ENCODE data around the gene OLFM2.
"Not testable (repeated sequence)": the region's sequence is repeated elsewhere in the genome, so short reads cannot be mapped to it uniquely, and the experiment has no call there.

Gene OLFM2

DNA sequence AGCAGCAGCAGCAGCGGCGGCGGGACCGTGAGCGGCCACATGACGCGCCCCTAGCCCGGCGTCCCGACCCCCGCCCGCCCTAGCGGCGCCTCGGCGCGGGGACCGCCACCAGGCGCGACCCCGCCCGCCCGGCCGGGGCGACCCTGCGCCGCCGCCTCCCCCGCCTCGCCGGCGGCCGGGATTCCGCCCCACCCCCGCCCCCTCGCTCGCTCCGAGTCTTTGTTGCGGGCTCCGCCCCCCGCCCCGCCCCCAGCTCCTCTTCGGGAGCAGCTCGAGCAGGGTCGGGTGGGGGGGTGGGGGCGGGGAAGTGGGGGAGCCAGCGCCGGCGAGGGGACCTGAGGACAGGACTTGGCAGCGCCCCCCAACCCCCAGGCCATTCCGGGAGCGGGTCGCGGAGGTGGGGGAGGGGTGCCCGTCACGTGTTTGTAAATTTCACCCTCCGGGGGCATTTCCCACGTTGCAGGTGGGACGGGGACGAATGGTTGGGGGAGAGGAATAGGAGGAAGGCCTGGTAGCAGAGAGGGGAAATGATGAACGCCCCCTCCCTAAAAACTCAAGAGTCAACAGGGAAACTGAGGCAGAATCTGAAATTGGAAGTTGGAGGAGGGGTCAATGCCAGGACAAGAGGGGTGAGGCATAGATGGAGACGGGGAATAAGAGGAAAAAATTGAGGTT lies at the start of gene OLFM2:
TSS of gene OLFM2 (minus strand) at position 190 of the 675 bp plus-strand sequence. CDS start at position 41, 149 bp downstream.
- DNase-seq, result no peak

GRCh38 chr19:9981406-9982260 lies 45.3 kb upstream of the OLFM2 start:
- no peak for DNase-seq

GRCh38 chr19:9972103-9972502 lies 35.8 kb upstream of the OLFM2 start:
- DNase-seq, result no peak

- no peak for DNase-seq
These were observed 35.0 kb upstream of the OLFM2 start for GRCh38 chr19:9971166-9971897.

GRCh38 chr19:9970481-9970880 lies 34.2 kb upstream of the OLFM2 start:
- DNase-seq, result no peak

- DNase-seq, result no peak
These were observed 33.3 kb upstream of the OLFM2 start for GRCh38 chr19:9969688-9969975.

DNA sequence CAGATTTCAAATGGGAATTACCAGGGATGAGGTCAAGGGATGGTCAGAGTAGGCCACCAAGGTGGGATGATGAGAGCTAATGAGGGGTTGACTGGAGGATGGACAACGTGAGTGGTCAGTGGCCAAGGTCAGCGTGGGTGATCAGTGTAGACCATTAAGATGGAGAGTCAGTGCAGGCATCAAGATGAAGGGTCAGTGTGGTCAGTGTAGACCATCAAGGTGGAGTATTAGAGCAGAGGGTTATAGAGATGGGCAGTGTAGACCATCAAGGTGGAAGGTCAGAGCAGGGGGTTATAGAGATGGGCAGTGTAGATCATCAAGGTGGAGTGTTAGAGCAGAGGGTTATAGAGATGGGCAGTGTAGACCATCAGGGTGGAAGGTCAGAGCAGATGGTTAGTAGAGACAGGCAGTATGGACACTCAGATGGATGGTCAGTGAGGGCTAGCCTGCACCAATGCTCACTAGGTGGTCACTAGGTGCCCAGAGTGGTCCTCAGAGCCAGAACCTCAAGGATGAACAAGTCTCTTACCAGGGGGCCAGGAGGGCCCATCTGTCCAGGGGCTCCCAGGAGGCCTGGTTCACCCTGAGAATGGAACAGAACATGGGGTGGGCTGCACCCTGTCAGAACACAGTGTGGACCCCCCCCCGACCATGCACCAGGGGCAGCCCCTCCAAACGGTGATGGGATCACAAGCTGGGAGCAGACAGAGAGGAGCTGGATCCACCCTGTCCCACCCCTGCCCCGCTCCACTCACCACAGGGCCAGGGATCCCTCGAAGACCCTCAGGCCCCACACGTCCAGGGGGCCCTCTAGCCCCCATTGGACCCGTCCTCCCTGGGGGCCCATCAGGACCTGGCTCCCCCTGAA lies 32.7 kb upstream of the OLFM2 start:
- DNase-seq, result no peak

GRCh38 chr19:9967326-9967725 lies 31.0 kb upstream of the OLFM2 start:
- DNase-seq, result no peak

GRCh38 chr19:9966448-9966847 lies 30.1 kb upstream of the OLFM2 start:
- DNase-seq, result no peak

- no peak for DNase-seq
These were observed 29.7 kb upstream of the OLFM2 start for GRCh38 chr19:9966024-9966423.

GRCh38 chr19:9962623-9963290 lies 26.4 kb upstream of the OLFM2 start:
- DNase-seq, result no peak

DNA sequence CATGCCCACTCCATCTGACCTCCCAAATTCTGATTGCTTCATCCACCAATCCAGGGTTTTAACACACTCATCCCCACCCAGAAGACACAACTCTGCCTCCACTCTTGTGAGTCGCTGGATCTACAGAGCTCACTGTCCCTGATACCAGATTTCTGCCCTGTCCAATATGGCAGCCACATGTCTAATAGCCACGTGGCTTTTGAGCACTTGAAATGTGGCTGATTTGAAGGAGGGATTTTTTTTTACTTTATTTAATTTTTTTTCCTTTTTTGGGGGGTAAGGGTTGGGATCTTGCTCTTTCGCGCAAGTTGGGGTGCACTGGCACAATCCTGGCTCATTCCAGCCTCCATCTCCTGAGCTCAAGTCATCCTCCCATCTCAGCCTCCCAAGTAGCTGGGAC lies 24.8 kb upstream of the OLFM2 start:
- no peak for DNase-seq

DNA sequence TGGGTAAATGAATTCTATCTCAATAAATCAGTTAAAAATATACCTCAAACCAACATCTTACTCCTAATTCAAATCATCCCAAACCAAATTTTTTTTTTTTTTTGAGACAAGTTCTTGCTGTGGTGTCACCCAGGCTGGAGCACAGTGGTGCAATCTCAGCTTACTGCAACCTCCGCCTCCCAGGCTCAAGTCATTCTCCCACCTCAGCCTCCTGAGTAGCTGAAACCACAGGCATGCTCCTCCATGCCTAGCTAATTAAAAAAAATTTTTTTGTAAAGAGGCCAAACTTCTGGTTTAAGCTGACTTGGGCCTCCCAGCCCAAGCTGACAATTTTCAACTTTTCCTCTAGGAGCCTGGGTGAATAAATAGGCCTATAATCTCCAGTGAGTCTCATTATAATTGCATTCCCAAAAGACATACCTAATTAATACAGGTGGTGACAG lies 22.1 kb upstream of the OLFM2 start:
- no peak for DNase-seq

DNA sequence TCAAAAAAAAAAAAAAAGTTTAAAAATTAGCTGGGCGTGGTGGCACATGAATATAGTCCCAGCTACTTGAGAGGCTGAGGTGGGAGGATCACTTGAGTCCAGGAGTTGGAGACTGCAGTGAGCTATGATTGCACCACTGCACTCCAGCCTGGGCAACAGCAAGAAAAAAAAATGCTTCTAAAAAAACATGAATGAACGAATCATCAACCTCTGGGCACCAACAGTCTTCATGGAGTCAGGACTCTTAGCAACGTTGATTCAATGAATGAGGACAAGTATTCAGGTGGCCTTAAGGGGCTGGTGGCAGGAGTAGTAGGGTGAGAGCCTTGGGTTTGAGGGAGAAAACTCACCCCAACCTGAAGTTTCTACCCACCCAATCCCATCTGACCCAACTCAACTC lies 20.6 kb upstream of the OLFM2 start:
- DNase-seq, result no peak

- no peak for DNase-seq
These were observed 17.7 kb upstream of the OLFM2 start for GRCh38 chr19:9953802-9954542.

- no peak for DNase-seq
These were observed 16.0 kb upstream of the OLFM2 start for GRCh38 chr19:9952276-9952675.

- no peak for DNase-seq
These were observed 11.1 kb upstream of the OLFM2 start for GRCh38 chr19:9947441-9947840.

GRCh38 chr19:9946528-9947125 lies 10.3 kb upstream of the OLFM2 start:
- not testable (repeated sequence) for DNase-seq

DNA sequence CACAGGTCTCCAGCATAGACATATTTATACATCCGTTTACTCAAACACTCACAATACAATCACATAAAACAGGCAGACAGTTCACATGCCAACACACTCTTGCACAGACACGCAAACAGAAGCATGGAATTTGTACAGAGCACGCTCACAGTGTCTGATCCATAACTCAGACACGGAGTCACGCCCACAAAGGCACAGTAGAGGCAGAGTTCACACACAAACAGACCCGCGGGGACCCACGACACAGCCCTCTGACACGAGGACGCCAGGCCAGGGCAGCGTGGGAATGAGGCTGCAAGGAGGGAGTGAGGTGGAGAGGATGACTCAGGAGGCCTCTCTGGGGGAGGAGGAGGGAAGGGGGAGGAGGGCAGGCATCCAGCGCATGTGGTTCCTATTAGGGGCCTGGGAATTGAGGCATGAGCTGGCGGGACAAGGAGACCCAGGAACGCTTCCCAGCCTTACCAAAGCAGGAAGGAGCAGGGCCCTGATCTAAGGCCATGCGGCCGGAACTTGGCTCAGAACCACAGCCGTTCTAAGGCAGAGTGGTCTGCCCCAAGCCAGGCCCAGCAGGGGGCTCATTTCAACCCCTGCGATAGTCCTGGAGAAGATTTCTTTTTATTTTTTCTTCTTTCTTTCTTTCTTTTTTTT lies 9.1 kb upstream of the OLFM2 start:
- no peak for DNase-seq

GRCh38 chr19:9943744-9944143 lies 7.4 kb upstream of the OLFM2 start:
- DNase-seq, result no peak

GRCh38 chr19:9941671-9942070 lies 5.4 kb upstream of the OLFM2 start:
- DNase-seq, result no peak
